ENCODE data around the gene RPL22. TPM values are rescaled to one million over a fixed set of nuclear protein-coding genes. Genes with fewer than 3 reads are reported as not detected.

The RPL22 gene
- total RNA-seq, 2 donors from 2014 or later = 121 to 213 TPM

DNA sequence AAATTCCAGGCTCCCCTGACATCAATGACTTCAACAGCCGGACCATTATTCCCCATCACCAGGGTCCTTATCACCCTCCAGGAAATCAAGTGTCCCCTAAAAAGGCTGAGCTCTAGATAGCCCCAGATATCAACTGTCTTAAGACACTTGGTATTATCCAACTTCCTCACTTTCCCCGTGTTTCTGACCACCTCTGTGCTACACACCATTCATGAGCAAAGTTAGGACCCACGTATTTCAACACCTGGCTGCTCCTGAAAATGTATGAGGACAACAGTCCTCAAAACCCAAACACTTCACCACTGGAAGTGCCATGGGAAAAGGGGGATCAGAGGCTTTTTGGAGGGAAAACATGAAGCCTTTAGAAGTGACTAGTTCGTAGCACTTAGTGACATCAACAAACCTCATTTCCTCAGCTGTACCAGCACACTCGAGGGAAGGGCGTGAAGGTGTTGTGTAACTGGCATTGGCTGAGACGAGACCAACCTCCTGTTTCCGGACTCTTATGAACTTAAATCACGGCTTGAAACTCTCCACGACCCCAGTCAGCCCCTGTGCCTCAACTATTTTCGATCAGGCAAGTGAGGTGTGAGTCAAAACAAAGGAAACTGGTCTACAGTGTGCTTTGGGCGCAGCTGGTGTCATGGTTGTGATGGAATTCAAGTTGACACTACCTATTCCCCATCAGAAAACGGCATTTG is 15.2 kb downstream of the RPL22 start:
- no peak for TF ChIP-seq POLR2A (IDR thresholded peaks at IDR 0.05)
- TF ChIP-seq, protein P1, sequence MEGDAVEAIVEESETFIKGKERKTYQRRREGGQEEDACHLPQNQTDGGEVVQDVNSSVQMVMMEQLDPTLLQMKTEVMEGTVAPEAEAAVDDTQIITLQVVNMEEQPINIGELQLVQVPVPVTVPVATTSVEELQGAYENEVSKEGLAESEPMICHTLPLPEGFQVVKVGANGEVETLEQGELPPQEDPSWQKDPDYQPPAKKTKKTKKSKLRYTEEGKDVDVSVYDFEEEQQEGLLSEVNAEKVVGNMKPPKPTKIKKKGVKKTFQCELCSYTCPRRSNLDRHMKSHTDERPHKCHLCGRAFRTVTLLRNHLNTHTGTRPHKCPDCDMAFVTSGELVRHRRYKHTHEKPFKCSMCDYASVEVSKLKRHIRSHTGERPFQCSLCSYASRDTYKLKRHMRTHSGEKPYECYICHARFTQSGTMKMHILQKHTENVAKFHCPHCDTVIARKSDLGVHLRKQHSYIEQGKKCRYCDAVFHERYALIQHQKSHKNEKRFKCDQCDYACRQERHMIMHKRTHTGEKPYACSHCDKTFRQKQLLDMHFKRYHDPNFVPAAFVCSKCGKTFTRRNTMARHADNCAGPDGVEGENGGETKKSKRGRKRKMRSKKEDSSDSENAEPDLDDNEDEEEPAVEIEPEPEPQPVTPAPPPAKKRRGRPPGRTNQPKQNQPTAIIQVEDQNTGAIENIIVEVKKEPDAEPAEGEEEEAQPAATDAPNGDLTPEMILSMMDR (IDR thresholded peaks at IDR 0.05) = no peak
- no peak for TF ChIP-seq POLR2AphosphoS5 (IDR thresholded peaks at IDR 0.05)
- H3K27me3 ChIP-seq (replicated peaks; ENCODE audit: insufficient read depth) = peaks cover under 1% of the 10 kb centered on the region
- peaks cover under 1% of the 10 kb centered on the region for H3K4me1 ChIP-seq (replicated peaks)
- DNase-seq (ENCODE audit: low spot score) = no peak
- H3K9me3 ChIP-seq = no peaks in the 10 kb centered on the region
- no peak overlapping the region for H3K4me3 ChIP-seq
- WGBS = 82% methylated on average over 13 of the region's 13 CpGs
- intact Hi-C loops (cut with DNase I) = loop anchor here (5.0 kb wide), 1 partner anchor 192 kb away; the partner anchor contains the start of gene NPHP4
- no peak overlapping the region for H3K27ac ChIP-seq
- H3K36me3 ChIP-seq = no peaks in the 10 kb centered on the region

DNA sequence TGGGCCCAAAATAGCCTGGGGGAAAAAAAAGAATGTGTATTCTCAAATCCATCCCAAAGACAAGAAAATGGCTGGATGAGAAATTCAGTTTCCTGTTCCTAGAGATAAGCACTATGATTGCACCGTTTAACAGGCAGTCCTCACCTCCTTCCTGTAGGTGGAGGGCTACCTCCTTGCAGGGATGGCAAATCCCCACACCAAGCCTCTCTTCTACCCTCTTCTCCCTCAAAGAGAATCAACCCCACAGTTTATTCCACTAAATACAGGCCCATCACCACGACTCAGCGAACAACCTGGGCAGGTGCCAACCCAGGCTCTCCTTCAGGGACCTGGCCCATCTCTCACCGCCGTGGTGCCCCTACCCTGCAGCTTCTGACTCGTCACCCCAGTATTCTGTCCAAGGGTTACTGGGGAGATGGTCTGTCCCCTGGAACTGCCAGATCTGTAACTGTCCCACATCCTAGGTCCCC is 15.8 kb downstream of the RPL22 start:
- H3K9me3 ChIP-seq = no peaks in the 10 kb centered on the region
- DNase-seq (ENCODE audit: low spot score) = no peak
- intact Hi-C loops (cut with DNase I) = loop anchor here (5.0 kb wide), 1 partner anchor 191 kb away; the partner anchor contains the start of gene NPHP4

DNA sequence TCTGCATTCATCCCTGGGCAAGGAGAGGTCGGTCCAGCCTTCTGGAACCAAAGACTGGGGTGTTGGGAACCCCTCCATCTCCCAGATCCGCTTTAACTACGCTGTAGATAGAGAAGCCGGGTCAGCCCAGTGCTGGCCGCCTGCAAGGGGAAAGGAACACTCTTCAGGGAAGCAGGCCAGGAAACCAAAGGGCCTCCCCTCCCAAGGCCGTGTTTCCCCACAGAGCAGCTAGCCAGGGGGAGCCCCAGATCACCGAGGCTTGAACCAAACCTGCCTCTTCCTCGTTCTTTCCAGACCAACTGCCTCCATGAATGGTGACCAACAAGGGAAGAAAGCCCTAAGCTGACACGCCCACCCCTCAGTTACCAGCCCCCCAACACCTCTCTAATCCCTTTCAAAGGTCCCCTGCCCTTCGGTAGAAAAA is 18.0 kb downstream of the RPL22 start:
- no peaks in the 10 kb centered on the region for H3K36me3 ChIP-seq
- intact Hi-C loops (cut with DNase I) = loop anchor here (5.0 kb wide), 1 partner anchor 189 kb away; the partner anchor contains the start of gene NPHP4
- no peak overlapping the region for H3K4me3 ChIP-seq
- no peaks in the 10 kb centered on the region for H3K9me3 ChIP-seq
- H3K27me3 ChIP-seq (replicated peaks; ENCODE audit: insufficient read depth) = peaks cover 15% of the 10 kb centered on the region
- no peak for TF ChIP-seq POLR2AphosphoS5 (IDR thresholded peaks at IDR 0.05)
- no peak for TF ChIP-seq POLR2A (IDR thresholded peaks at IDR 0.05)
- TF ChIP-seq, protein P1 (IDR thresholded peaks at IDR 0.05) = no peak
- peaks cover 7% of the 10 kb centered on the region for H3K4me1 ChIP-seq (replicated peaks)
- 17% methylated on average over 10 of the region's 10 CpGs for WGBS
- no peak for DNase-seq (ENCODE audit: low spot score)
- no peak overlapping the region for H3K27ac ChIP-seq

More for the DNA sequence above, 15.8 kb downstream of the RPL22 start:
- no peak overlapping the region for H3K4me3 ChIP-seq
- peaks cover 7% of the 10 kb centered on the region for H3K4me1 ChIP-seq (replicated peaks)
- H3K27ac ChIP-seq = no peak overlapping the region
- H3K27me3 ChIP-seq (replicated peaks; ENCODE audit: insufficient read depth) = peaks cover 7% of the 10 kb centered on the region
- H3K36me3 ChIP-seq = no peaks in the 10 kb centered on the region
- no peak for TF ChIP-seq POLR2A (IDR thresholded peaks at IDR 0.05)
- TF ChIP-seq, protein P1 (IDR thresholded peaks at IDR 0.05) = no peak
- no peak for TF ChIP-seq POLR2AphosphoS5 (IDR thresholded peaks at IDR 0.05)
- 60% methylated on average over 6 of the region's 6 CpGs for WGBS

DNA sequence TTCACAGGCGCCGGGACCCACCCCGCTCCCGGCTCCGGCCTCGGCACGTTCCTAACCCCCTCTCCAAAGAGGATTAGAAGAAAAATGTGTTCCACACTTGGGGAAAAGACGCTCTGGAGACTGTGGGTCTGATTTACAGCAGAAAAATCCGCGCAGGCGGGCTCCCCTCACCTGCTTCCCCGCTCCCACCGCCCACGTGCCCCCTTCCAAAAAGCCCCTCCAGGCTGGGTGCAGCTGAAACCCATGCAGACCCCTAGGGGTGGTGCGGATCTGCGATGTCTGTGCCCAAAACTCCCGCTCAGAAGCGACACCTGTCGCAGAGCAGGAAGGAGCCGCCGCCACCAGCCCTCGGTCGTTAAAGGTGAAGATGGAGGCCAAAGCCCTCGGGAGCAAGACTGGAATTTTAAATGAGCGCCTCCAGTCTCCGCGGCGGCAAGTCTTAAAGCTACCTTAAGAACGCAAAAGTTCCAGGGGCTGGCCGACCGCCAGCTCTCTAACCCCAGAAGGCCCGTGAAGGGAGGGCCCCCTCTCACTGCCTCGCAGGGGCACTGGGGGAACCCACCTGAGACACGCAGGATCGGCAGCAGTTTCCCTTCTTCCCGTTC is 18.6 kb downstream of the RPL22 start:
- WGBS = 5% methylated on average over 36 of the region's 36 CpGs
- no peak for DNase-seq (ENCODE audit: low spot score)
- H3K27me3 ChIP-seq (replicated peaks; ENCODE audit: insufficient read depth) = peaks cover 15% of the 10 kb centered on the region
- H3K9me3 ChIP-seq = no peaks in the 10 kb centered on the region
- TF ChIP-seq POLR2A (IDR thresholded peaks at IDR 0.05) (no peak), POLR2AphosphoS5 (IDR thresholded peaks at IDR 0.05) (no peak)
- TF ChIP-seq, protein P1 (IDR thresholded peaks at IDR 0.05) = no peak
- peaks cover 7% of the 10 kb centered on the region for H3K4me1 ChIP-seq (replicated peaks)
- intact Hi-C loops (cut with DNase I) = loop anchor here (5.0 kb wide), 1 partner anchor 189 kb away; the partner anchor contains the start of gene NPHP4
- H3K36me3 ChIP-seq = no peaks in the 10 kb centered on the region
- H3K4me3 ChIP-seq = no peak overlapping the region
- no peak overlapping the region for H3K27ac ChIP-seq

Measured in prostate gland (tissue), 2 donors.